Coronary artery (tissue), 2 donors: ENCODE data around the gene SLCO3A1.

Experiments
- DNase-seq: peaks from one replicate; pipeline ENCODE4 v3.0.0-alpha.2; 2017; ENCODE audit warnings: low spot score
- H3K27ac ChIP-seq, 2 donors: fragments of 200-600 bp; sonication (generic); one replicate each; pipeline ENCODE4 v1.5.1; 2016 to 2019
- H3K4me3 ChIP-seq: fragments of 200-600 bp; sonication (generic); 2 replicates; pipeline ENCODE4 v1.5.1; 2016; ENCODE audit warnings: mild to moderate bottlenecking, moderate library complexity
- CTCF ChIP-seq: fragments of 200-600 bp; sonication (generic); IDR thresholded peaks from one replicate; pipeline ENCODE4 v1.5.1; 2019; ENCODE audit warnings: antibody characterized with exemption

SLCO3A1 gene

DNA sequence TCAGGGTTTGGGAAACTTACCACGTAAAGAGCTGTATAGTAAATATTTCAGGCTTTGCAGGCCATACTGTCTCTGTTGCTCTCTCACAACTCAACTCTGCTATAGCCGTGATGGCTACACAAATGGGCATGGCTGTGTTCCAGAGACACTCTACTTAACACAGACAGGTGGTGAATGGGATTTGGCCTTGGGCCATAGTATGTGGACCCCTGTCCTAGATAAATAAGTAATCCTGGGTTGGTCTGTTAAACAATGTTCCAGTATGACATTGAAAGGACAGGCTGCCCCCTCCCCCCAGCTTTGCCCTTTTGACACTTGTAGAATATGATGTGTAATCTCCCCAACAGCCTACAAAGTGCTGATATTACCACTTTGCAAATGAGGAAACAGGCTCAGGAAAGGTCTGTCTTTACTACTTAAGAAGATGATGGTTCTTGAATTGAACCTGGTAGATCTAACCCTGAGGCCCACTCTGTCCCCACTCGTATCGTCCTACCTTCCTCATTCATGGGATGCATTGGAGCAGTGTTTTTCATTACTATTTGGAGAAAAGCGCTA, 38.4 kb downstream of the SLCO3A1 start:
- no peak overlapping the region for H3K27ac ChIP-seq
- H3K4me3 ChIP-seq = no peak overlapping the region
- no peak for DNase-seq
- no peak for TF ChIP-seq CTCF

DNA sequence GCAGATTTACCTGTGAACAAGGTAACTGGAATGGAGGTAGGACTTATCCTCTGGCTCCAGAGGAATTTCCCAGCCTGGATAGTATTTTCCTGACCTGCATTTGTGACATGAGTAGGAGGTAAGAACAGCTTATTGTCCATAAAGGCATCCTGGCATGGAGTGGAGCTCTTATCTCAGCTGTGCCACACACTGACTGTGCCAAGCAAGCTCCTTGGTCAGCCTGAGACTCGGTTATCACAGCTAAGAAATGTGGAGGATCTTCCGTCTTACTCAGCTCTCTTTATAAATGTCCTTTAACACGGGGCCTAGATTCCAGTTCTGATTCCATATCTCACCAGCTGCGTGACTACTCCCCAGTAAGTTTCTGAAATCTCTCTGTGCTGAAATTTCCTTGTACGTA, 38.9 kb downstream of the SLCO3A1 start:
- TF ChIP-seq CTCF = no peak
- DNase-seq = no peak
- H3K4me3 ChIP-seq = no peak overlapping the region
- H3K27ac ChIP-seq = no peak overlapping the region

- no peak for TF ChIP-seq CTCF
- Histone ChIP-seq H3K27ac (no peak overlapping the region), H3K4me3 (no peak overlapping the region)
- no peak for DNase-seq
These were observed 41.1 kb downstream of the SLCO3A1 start for GRCh38 chr15:91894606-91895005.

DNA sequence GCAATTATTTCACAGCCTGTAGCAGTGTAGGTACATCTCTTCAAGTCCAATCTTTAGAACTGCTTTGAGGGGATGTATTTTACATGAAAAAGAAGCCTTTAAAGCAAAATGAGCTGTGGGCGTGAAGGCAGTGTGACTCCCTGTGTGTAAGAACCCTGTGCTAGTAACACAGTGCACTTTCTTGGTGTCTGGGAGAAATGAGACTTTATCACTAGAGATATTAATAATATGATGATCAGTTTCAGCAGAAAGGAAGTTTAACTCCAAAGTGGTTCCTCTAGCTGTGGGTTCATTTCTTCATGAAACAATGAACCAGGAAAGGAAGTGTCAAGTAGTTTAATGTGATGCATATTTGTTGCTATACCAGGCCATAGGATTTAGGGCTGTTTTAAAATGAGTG, 41.5 kb downstream of the SLCO3A1 start:
- no peak for DNase-seq
- H3K4me3 ChIP-seq = no peak overlapping the region
- no peak for TF ChIP-seq CTCF
- no peak overlapping the region for H3K27ac ChIP-seq

GRCh38 chr15:91896341-91897055, 43.0 kb downstream of the SLCO3A1 start:
- DNase-seq = no peak

DNA sequence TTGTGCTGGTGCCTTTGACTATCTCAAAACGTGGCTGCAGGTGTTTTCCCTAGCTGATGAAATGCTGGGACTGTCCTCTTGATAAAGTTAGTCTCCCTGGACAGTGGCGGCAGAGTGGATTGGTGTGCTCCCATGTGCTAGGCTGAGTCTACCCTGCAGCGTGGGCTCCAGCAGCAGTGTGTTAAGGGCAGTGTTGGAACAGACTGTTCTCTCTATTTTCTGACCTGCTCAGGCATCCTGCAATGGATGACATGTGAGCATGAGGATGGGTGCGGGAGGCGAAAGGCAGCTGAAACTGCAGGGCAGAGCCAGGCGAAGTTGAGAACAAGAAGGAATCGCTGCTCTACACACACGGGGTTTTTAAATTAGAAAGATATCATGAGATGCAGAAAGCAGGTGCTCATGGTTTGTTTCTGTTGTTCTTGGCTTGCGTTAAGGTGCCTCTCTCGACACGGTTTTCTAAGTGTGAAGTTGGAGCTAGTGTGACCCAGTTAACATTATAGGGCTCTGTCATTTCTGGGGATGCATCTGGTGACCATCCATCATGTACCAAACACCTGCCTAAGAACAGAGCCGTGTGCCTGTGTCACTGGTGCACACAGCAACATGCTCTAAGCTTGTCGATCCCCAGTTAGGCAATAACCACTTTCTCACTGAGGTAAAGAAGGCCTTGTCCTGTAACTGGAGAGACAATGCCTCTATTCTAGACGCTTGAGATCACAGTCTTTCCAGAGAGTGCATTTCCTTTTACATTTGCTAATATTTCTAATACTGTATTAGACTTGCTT, 44.3 kb downstream of the SLCO3A1 start:
- Histone ChIP-seq H3K4me3 (no peak overlapping the region), H3K27ac (no peak overlapping the region)
- DNase-seq = no peak
- TF ChIP-seq CTCF = no peak

More at GRCh38 chr15:91896341-91897055, 43.0 kb downstream of the SLCO3A1 start:
- Histone ChIP-seq H3K4me3 (no peak overlapping the region), H3K27ac (no peak overlapping the region)
- TF ChIP-seq CTCF = no peak
